DOHH2 (cell line): ENCODE results near the gene OTOP3.

ENCODE experiments used
- CTCF ChIP-seq: fragments of 200-600 bp; sonication (generic); IDR thresholded peaks from one replicate; pipeline ENCODE4 v1.5.1; 2014; ENCODE audit warnings: antibody characterized with exemption, mild to moderate bottlenecking, low read depth, low read length; ENCODE audit not compliant: poor library complexity, severe bottlenecking
- EZH2phosphoT487 ChIP-seq: fragments of 200-600 bp; sonication (generic); IDR thresholded peaks from 2 replicates; pipeline ENCODE4 v1.6.1; 2017; ENCODE audit warnings: borderline replicate concordance, mild to moderate bottlenecking, antibody characterized with exemption, low read length, moderate library complexity, mixed read lengths

- TF ChIP-seq CTCF (no peak), EZH2phosphoT487 (peak; percentile 17; the same call in 1 of the 2 replicates)
Measured at GRCh38 chr17:74935585-74936469, at the start of gene OTOP3.
